PC-9 (cell line): ENCODE measurements around the gene GPBAR1.

ENCODE experiments used
- EZH2 ChIP-seq: fragments of 200-600 bp; sonication (generic); IDR thresholded peaks from 2 replicates; pipeline ENCODE4 v1.8.0; 2017; ENCODE audit warnings: antibody characterized with exemption, low read depth
- TF ChIP-seq, protein P1 (sequence below): fragments of 200-600 bp; sonication (generic); conservative IDR thresholded peaks from 2 replicates; pipeline ENCODE4 v1.6.1; 2017; ENCODE audit warnings: mixed run types, antibody characterized with exemption, mild to moderate bottlenecking, moderate library complexity

DNA sequence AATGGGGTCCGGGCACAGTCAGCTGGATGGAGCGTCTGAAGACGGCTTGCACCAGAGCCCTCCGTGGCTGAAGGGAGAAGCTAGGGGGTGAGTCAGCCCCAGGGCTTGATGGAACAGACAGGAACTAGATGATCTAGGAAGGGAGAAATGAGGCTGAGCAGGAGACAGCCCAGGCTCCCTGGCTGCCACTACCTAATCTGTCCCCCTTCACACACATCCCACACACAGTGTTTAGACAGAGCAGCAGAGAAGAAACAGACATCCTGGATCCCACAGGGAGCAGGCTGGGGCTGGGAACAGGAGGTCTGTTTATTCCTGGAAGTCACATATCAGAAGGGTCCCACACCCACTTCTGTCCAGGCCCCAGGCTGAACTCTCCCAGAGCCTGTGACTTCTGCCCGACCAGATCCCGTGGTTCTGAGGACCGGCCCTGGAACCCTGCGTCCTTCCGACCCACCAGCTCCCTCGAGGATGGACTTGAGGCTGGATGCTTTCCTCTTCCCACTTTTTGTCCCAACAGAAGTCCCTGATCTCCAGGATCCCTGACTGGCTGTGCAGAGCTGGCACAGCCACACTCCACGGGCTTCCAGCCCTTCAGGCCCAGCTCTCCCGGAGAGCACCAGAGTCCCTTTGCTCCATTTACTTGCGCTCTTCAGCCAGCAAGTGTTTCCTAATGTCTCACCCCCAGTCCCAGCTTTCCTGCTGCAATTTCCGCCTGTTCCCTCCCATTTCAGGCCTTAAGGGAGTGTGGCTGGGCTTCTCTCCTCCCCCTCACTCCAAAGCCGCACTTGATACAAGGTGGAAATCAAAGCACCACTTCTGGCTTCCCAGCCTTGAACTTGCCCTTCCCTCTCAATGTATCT, 1.5 kb upstream of the GPBAR1 start:
- TF ChIP-seq, protein P1, sequence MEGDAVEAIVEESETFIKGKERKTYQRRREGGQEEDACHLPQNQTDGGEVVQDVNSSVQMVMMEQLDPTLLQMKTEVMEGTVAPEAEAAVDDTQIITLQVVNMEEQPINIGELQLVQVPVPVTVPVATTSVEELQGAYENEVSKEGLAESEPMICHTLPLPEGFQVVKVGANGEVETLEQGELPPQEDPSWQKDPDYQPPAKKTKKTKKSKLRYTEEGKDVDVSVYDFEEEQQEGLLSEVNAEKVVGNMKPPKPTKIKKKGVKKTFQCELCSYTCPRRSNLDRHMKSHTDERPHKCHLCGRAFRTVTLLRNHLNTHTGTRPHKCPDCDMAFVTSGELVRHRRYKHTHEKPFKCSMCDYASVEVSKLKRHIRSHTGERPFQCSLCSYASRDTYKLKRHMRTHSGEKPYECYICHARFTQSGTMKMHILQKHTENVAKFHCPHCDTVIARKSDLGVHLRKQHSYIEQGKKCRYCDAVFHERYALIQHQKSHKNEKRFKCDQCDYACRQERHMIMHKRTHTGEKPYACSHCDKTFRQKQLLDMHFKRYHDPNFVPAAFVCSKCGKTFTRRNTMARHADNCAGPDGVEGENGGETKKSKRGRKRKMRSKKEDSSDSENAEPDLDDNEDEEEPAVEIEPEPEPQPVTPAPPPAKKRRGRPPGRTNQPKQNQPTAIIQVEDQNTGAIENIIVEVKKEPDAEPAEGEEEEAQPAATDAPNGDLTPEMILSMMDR: no peak
- TF ChIP-seq EZH2: no peak
